Urothelium cell line (cell line): ENCODE measurements around the gene NOP56.
"Not testable (repeated sequence)": the region's sequence is repeated elsewhere in the genome, so short reads cannot be mapped to it uniquely, and the experiment has no call there.

Experiments
- DNase-seq: peaks from one replicate; pipeline ENCODE4 v3.0.0; 2011; ENCODE audit warnings: low spot score, mixed read lengths
- FAIRE-seq: peaks from 2 replicates; lab custom pipeline; 2011; peaks lifted over from hg19 to GRCh38; lab: Jason Lieb, UNC

Gene NOP56

GRCh38 chr20:2673453-2673852 is 21.0 kb downstream of the NOP56 start:
- FAIRE-seq (no peak), DNase-seq (no peak)

- no peak for FAIRE-seq
These were observed 27.6 kb downstream of the NOP56 start for GRCh38 chr20:2680046-2680445.

GRCh38 chr20:2682040-2682439 is 29.6 kb downstream of the NOP56 start:
- not testable (repeated sequence) for DNase-seq, FAIRE-seq

More at GRCh38 chr20:2680046-2680445, 27.6 kb downstream of the NOP56 start:
- no peak for DNase-seq

- DNase-seq, FAIRE-seq: not testable (repeated sequence)
These were observed 32.4 kb downstream of the NOP56 start for GRCh38 chr20:2684817-2685216.

GRCh38 chr20:2687514-2687913 is 35.1 kb downstream of the NOP56 start:
- FAIRE-seq (no peak), DNase-seq (no peak)

- no peak for FAIRE-seq
- DNase-seq, result no peak
These were observed 35.7 kb downstream of the NOP56 start for GRCh38 chr20:2688041-2688591.

- FAIRE-seq, result no peak
- DNase-seq, result no peak
These were observed 37.8 kb downstream of the NOP56 start for GRCh38 chr20:2690213-2690612.

- DNase-seq, result no peak
- FAIRE-seq, result no peak
These were observed 38.3 kb downstream of the NOP56 start for GRCh38 chr20:2690718-2691117.

- FAIRE-seq (no peak), DNase-seq (no peak)
These were observed 38.7 kb downstream of the NOP56 start for GRCh38 chr20:2691127-2691526.

GRCh38 chr20:2691663-2692035 is 39.2 kb downstream of the NOP56 start:
- no peak for DNase-seq
- no peak for FAIRE-seq

GRCh38 chr20:2692036-2692885 is 39.8 kb downstream of the NOP56 start, which contains the start of gene EBF4:
Gene EBF4, plus strand, starts transcription at chr20:2692780. Its CDS starts 866 bp downstream, at chr20:2693646.
- peak; percentile 88 for DNase-seq
- FAIRE-seq, result no peak

GRCh38 chr20:2692886-2693285 is 40.5 kb downstream of the NOP56 start:
- FAIRE-seq, result no peak
- DNase-seq, result no peak

GRCh38 chr20:2693286-2694007 is 41.0 kb downstream of the NOP56 start:
- FAIRE-seq (no peak), DNase-seq (peak; percentile 67)

- no peak for FAIRE-seq
- DNase-seq, result peak; percentile 64
These were observed 41.6 kb downstream of the NOP56 start for GRCh38 chr20:2694008-2694471.

- FAIRE-seq, result no peak
These were observed 42.1 kb downstream of the NOP56 start for GRCh38 chr20:2694519-2694918.

GRCh38 chr20:2695206-2695983 is 43.0 kb downstream of the NOP56 start:
- FAIRE-seq, result no peak
- no peak for DNase-seq

More at GRCh38 chr20:2694519-2694918, 42.1 kb downstream of the NOP56 start:
- no peak for DNase-seq

- DNase-seq, FAIRE-seq: not testable (repeated sequence)
These were observed 43.6 kb downstream of the NOP56 start for GRCh38 chr20:2695984-2696525.

GRCh38 chr20:2696646-2697045 is 44.2 kb downstream of the NOP56 start:
- FAIRE-seq (no peak), DNase-seq (no peak)

- no peak for FAIRE-seq
- DNase-seq, result no peak
These were observed 45.3 kb downstream of the NOP56 start for GRCh38 chr20:2697768-2698167.

- DNase-seq, result no peak
- FAIRE-seq, result no peak
These were observed 45.9 kb downstream of the NOP56 start for GRCh38 chr20:2698186-2698817.
